ENCODE results near the gene KYAT1. TPM values are rescaled to one million over a fixed set of nuclear protein-coding genes. Genes with fewer than 3 reads are reported as not detected.

The KYAT1 gene
- total RNA-seq, 1 experiment from 2014 or later, result 14.6 TPM

GRCh38 chr9:128824911-128825310 lies 56.8 kb downstream of the KYAT1 start:
- Histone ChIP-seq H3K14ac (ENCODE audit: insufficient read depth, low read length) (no peak overlapping the region), H4K91ac (ENCODE audit: insufficient read length, low read depth, low read length) (no peak overlapping the region), H3K79me1 (ENCODE audit: insufficient read depth, low read depth, low read length, poor library complexity, severe bottlenecking) (peaks cover 8% of the 10 kb centered on the region), H4K20me1 (ENCODE audit: control insufficient read depth, insufficient read depth, insufficient read length) (no peaks in the 10 kb centered on the region), H2BK15ac (ENCODE audit: low read depth, low read length) (no peak overlapping the region), H2BK120ac (ENCODE audit: low read depth, low read length, poor library complexity, severe bottlenecking) (no peak overlapping the region), H2AFZ (ENCODE audit: low read length) (no peak overlapping the region), H4K5ac (ENCODE audit: insufficient read length, low read depth, low read length) (no peak overlapping the region), H4K8ac (replicated peaks; ENCODE audit: insufficient read length, low read depth, low read length) (no peak overlapping the region), H3K27me3 (ENCODE audit: insufficient read depth, low read length) (no peaks in the 10 kb centered on the region), H2BK5ac (ENCODE audit: insufficient read length, low read length) (no peak overlapping the region), H3K9ac (ENCODE audit: extremely low read depth, insufficient read length, low read length) (no peak overlapping the region), H3K23me2 (ENCODE audit: insufficient read length, low read depth, low read length, poor library complexity, severe bottlenecking) (peaks cover 8% of the 10 kb centered on the region), H2BK20ac (ENCODE audit: low read depth, low read length, poor library complexity, severe bottlenecking) (no peak overlapping the region), H2AK5ac (ENCODE audit: insufficient read length, low read length) (no peak overlapping the region), H3K9me3 (ENCODE audit: control insufficient read depth, low read depth, low read length) (no peaks in the 10 kb centered on the region), H3K56ac (ENCODE audit: insufficient read length, low read depth, low read length) (no peak overlapping the region), H3K18ac (ENCODE audit: insufficient read length, low read depth, low read length) (no peak overlapping the region), H3K4ac (ENCODE audit: low read depth, low read length) (no peak overlapping the region), H3K4me1 (ENCODE audit: insufficient read depth, low read length) (no peaks in the 10 kb centered on the region), H3K79me2 (ENCODE audit: insufficient read depth, low read length) (peaks cover 3% of the 10 kb centered on the region; the same call in 1 of the 2 replicates), H2BK12ac (ENCODE audit: insufficient read length, low read depth, low read length) (no peak overlapping the region), H3K27ac (ENCODE audit: insufficient read length, low read depth, low read length) (no peak overlapping the region), H3T11ph (ENCODE audit: low read length) (no peak overlapping the region), H3K4me2 (ENCODE audit: insufficient read depth, insufficient read length, low read length) (no peak overlapping the region), H3K23ac (ENCODE audit: insufficient read length, low read depth, low read length) (no peak overlapping the region)
- Mint-ChIP-seq H3K36me3 (ENCODE audit: insufficient read depth in 1 of 3, low read depth in 3 of 3) (peaks cover 37 to 81% (median 79%) of the 10 kb centered on the region in 3 experiments; a peak in 6 of 7 replicates), H3K27ac (no peak overlapping the region), H3K4me3 (no peak overlapping the region), H3K9me3 (no peaks in the 10 kb centered on the region), H3K27me3 (ENCODE audit: low read depth) (no peaks in the 10 kb centered on the region; the same call in 1 of the 2 replicates), H3K4me1 (peaks cover 10 to 14% of the 10 kb centered on the region in 2 experiments)
- WGBS (ENCODE audit: extremely low coverage, insufficient read length, low lambda C conversion rate), result no CpG with 5 or more reads among the region's 7 CpGs
- TF ChIP-seq CTCF (conservative IDR thresholded peaks at IDR 0.05), result no peak
- DNase-seq, result no peak
